ENCODE data around the gene TINCR.
"Not testable (repeated sequence)": the region's sequence is repeated elsewhere in the genome, so short reads cannot be mapped to it uniquely, and the experiment has no call there.

TINCR gene

DNA sequence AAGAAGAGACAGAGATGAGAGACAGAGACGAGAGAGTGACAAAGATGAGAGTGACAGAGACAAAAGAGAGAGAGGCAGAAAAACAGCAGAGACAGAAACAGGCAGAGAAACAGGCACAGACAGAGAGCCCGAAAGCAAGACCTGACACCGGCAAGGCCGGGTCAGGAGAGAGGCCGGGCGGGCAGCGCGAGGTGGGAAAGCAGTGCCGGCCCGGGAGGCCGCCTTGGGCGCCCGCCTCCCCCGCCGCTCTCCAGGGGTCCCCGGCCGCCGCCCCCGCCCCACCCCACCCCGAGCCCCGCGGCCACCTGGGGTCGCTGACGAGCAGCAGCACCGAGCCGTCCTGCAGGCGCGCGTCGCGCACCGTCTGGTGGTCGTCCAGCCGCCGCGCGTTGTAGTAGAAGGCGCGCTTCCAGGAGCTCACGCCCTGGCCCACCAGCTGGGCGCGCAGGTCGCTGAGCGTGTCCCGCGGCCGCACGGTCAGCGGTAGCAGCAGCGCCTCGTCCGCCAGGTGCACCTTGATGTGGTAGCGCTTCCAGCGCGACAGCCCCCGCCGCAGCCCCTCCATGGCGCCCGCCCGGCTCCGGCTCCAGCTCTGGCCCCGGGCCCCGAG lies at the start of gene TINCR:
Gene TINCR (minus strand): TSS at position 594 of the 610 bp plus-strand sequence.
- DNase-seq (ENCODE audit: low read depth, low spot score): no peak
- H3K27ac ChIP-seq: no peak within 1 kb of the TSS

DNA sequence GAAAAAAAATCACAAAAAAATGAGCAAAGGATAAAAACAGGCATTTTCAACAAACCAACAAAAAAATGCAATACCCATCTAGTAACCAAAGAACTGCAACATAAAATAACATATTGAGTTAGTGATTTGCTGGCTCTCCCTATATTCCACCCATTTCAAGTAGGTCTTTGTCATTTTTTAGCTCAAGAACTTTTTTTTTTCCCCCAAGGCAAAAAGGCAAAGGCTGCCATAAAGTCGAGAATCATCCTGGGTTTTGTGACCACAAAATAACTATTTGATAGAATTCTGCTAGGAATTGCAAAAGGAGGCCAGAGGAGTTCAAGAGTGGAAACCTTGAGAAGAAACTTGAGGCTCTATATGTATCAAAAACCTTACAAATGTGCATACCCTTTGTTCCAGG lies 49.3 kb upstream of the TINCR start:
- no peak for DNase-seq (ENCODE audit: low read depth, low spot score)
- H3K27ac ChIP-seq: no peak overlapping the region

DNA sequence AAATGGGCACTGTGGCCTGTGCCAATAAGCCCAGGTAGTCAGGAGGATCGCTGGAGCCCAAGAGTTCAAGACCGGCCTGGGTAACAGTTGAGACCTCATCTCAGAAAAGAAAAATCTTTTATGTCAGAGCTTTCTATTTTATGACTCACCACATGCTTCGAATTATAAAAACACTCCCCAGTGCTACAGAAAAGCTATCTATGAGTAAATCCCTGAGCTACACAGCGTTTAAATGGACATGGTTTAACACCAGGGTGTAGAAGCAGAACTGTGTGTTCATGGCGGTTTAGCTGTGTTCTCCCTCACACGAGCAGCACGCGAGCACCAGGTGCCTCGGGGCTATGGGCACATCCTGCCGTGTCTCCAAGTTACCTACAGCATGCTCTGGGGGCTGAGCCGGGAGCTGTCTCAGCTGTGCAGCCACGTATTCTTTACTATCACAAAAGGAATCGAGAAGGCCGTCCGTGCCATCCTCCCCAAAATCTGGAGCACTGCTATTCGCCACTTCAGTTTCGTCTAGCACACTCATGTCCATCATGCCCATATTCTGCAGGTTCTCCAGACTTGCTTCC lies 48.1 kb upstream of the TINCR start:
- no peak overlapping the region for H3K27ac ChIP-seq
- no peak for DNase-seq (ENCODE audit: low read depth, low spot score)

DNA sequence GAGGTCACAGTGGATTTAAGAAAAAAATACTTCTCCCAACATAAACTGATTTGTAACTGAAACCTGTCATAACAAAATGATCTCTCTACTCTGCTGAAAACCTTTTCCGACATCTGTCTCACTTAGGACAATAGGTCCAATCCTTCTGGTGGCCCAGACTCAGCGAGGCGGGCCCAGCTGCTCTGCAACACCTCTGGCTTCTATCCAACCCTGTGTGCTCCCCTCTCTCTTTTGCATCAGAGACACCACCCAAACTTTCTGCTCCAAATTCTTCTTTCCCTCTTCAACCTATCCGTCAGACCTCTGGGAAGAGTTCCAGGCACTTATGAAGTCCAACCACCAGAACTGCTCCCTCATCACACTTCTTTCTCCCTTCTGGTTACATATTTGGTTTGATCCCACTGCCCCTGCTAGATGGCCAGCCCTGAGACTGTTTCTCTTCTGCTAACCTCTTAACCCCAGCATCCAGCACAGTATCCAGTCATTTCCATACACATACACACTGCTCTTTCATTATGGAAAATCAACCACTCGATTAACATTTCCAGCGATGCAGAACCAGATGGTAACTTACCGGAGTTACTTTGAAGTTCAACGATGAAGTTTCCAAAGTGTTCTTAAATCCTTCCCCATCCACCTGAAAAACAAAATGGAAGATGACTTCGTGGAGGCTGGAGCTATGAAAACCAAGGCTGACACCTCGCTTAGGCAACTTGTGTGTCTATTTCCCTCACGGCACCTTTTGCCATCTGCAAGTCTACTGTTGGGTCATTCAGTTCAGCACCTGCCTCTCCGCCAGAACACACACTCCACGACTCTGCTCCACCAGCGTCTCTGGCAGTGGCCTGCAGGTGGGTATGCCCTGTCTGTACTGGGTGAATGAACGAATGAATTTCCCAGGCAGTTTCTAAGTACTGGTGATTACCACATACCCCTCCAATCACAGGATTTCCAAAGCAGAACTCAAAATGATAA lies 45.4 kb upstream of the TINCR start:
- no peak for DNase-seq (ENCODE audit: low read depth, low spot score)
- no peak overlapping the region for H3K27ac ChIP-seq

DNA sequence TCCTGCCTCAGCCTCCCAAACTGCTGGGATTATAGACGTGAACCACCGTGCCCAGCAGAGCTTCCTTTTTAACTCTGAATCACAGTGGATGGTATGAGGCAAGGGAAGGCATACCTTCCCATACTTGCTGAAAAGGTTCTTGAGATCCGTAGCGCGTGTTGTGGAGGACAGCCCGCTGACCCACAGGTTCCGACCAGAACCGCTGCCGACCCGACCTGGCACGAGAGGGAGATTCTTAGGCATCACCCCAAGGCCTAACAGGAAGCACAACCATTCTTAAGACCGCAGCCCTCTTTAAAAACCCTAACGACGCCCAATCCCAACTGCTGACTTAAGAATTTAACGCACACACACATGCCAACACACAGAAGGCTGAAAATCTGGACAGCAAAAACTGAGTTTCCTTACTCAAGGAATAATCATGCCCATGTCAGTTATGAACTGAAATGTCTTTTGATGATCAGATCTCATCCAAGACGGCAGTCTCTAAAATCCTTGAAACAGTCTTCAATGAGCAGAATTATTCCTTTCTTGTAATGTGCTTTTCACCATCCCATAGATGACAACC lies 42.2 kb upstream of the TINCR start:
- no peak overlapping the region for H3K27ac ChIP-seq
- DNase-seq (ENCODE audit: low read depth, low spot score): no peak

DNA sequence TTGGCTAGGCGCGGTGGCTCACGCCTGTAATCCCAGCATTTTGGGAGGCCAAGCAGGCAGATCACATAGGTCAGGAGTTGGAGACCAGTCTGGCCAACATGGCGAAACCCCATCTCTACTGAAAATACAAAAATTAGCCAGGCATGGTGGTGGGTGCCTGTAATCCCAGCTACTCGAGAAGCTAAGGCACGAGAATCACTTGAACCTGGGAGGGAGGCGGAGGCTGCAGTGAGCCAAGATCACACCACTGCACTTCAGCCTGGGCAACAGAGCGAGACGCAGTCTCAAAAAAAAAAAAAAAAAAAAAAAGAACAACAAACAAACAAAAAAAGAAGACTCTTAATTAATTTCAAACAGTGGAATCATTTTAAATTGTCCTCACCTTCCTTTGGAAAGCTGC lies 41.0 kb upstream of the TINCR start:
- H3K27ac ChIP-seq; DNase-seq (ENCODE audit: low read depth, low spot score): not testable (repeated sequence)

DNA sequence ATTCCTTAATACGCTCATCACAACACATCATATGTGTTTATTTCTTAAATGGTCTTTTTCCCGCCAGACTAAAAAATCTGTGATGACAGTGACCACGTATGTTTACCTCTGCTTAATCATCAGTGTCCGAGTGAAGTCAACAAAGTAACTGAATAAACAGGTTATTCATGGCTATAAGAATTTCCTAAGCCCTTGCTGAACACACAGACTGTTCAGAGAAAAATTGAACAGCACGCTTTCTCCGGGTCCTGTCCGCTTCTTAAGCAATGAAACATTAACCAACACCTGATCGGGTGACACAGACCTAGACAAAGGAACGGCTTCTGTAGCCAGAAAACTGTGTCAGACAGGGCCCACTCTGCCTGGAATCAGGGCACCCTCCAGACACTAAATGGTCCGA lies 40.5 kb upstream of the TINCR start:
- H3K27ac ChIP-seq: no peak overlapping the region
- DNase-seq (ENCODE audit: low read depth, low spot score): no peak

DNA sequence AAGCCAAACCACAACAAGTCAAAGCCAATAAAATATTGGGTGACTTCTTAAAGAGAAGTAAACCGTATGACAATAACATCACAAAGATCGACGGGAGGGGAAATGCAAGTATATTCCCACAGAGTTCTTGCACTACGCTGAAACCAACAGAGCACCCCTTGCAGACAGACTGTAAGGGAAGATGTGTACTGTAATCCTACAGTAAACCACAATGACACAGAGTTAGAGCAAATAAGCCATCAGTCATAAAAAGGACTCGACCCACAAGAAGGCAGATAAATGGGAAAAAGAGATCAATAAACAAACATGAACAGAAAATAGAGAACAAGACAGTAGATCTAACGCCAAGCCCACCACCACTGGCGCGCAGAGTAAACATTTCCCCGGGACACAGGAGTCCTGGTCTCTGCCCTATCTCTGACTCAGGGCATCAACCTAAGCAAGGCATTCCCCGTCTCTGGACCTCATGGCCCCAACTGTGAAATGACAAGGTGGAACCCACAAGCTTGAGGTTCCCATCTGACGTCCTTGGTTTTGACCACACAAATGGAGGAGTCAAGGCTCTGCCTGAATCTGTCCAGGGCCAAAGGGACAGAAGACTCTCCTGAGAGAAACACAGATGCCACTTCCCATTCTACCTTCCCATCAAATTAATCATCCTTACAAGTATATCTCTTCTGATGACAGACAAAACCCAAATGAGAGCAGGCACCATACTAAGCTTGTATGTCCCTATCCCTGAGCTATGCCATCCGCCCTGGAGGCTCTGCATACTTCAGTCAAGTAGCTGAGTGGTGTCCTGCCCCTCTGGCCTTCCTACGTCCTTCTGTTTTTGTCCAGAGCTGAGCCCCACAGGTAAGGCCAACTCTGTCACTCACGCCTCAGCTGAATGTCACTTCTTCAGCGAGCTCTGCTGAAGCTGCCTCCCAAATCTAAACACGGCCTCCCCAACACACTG lies 39.8 kb upstream of the TINCR start:
- no peak for DNase-seq (ENCODE audit: low read depth, low spot score)
- H3K27ac ChIP-seq: no peak overlapping the region

DNA sequence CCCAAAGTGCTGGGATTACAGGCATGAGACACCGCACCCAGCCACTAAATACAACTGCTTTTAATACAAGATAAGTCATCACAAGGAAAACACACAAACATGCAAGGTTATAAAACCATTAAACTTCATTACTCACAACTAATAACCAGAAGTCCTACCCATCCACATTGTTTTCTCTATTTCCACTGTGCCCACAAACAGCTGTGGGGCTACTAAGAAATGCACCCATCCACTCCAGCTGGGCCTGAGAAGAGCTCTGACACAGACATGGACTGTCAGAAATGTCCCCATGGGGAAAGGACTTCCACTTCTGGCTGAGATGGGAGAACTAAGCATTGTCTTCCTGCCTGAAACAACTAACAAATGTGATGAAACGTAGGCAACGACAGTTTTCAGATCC lies 37.6 kb upstream of the TINCR start:
- no peak for DNase-seq (ENCODE audit: low read depth, low spot score)
- no peak overlapping the region for H3K27ac ChIP-seq

DNA sequence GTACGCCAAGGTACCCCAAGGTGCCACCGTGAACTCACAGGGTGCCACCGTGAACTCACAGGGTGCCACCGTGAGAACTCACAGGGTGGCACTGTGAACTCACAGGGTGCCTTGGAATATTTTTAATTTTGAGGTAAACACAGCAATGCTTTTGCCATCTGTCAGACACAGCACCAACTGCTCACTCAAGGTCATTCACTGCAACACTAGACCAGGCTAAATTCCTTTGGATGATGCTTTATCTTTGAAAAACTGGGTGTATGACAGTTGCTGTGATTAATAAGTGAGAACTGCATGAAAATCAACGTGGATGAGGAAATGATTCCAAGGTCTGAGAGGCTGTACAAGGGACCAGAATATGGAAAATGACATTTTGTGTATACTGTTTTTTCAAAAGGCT lies 35.9 kb upstream of the TINCR start:
- no peak for DNase-seq (ENCODE audit: low read depth, low spot score)
- no peak overlapping the region for H3K27ac ChIP-seq

DNA sequence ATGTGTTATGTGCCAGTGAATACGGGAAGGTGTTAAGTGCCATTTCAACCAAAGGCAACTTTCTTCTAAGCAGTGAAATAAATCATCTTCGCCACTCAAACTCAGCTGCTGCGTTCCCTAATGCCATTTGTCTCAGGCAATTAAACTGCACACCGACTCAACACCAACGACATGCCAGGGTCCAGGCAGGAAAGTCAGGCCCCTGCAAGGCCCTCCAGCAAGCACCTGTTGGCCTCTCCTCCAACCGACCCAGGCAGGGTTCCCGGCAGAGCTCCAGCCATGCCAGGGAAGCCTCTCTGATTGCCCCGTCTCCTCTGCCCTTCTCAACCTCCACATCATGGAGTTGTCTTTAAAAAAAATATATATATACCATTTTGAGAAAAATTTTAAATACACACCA lies 33.0 kb upstream of the TINCR start:
- H3K27ac ChIP-seq: no peak overlapping the region

DNA sequence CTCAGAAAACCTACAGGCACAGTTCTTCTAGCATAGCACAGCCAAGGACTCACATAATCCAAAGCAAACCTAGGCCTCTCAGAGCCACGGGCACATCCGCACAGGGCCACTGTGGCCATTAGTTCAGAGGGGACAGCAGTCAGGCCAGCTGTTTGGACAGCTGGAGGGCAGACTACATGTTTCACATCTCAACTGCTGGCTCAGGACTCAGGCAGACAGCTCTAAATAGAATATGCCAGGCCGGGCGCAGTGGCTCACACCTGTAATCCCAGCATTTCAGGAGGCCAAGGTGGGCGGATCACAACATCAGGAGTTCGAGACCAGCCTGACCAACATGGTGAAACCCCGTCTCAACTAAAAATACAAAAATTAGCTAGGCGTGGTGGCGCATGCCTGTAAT lies 28.0 kb upstream of the TINCR start:
- no peak overlapping the region for H3K27ac ChIP-seq
- DNase-seq (ENCODE audit: low read depth, low spot score): no peak

More for the DNA sequence above, 33.0 kb upstream of the TINCR start:
- no peak for DNase-seq (ENCODE audit: low read depth, low spot score)

DNA sequence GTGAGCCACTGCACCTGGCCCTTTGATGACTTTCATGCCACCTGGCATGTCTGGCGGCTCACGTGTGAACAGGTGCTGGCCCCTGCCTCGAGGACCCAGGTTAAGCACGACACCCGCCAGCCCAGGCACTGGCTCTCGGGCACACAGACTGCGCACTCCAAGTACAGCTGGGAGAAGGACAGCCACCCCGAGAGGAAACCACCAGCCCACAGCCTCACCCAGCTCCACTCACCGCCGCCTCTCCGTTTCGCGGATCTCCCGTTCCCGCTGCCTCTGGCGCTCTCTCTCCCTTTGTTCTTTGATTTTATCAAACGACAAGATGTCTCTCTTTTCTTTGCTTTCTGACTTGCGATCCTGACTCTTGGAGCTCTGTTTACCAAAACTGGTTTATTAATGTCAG lies 27.4 kb upstream of the TINCR start:
- no peak for DNase-seq (ENCODE audit: low read depth, low spot score)
- no peak overlapping the region for H3K27ac ChIP-seq

DNA sequence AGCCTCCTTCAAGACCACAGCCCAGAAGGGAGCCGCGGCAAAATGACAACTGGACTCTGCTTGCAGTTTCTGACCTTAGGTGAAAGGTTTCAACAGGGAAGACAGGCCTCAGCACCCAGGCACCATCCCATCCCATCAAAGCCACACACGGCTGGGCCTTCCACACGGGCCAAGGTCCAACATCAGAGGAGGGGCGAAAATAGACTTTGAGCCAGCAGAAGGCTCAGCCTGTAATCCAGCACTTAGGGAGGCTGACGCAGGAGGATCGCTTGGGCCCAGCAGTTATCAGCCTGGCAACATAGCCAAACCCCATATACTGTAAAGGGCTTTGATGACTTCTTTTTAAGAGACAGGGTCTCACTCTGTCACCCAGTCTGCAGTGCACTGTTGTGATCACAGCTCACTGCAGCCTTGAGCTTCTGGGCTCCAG lies 26.8 kb upstream of the TINCR start:
- no peak for DNase-seq (ENCODE audit: low read depth, low spot score)
- H3K27ac ChIP-seq: no peak overlapping the region

DNA sequence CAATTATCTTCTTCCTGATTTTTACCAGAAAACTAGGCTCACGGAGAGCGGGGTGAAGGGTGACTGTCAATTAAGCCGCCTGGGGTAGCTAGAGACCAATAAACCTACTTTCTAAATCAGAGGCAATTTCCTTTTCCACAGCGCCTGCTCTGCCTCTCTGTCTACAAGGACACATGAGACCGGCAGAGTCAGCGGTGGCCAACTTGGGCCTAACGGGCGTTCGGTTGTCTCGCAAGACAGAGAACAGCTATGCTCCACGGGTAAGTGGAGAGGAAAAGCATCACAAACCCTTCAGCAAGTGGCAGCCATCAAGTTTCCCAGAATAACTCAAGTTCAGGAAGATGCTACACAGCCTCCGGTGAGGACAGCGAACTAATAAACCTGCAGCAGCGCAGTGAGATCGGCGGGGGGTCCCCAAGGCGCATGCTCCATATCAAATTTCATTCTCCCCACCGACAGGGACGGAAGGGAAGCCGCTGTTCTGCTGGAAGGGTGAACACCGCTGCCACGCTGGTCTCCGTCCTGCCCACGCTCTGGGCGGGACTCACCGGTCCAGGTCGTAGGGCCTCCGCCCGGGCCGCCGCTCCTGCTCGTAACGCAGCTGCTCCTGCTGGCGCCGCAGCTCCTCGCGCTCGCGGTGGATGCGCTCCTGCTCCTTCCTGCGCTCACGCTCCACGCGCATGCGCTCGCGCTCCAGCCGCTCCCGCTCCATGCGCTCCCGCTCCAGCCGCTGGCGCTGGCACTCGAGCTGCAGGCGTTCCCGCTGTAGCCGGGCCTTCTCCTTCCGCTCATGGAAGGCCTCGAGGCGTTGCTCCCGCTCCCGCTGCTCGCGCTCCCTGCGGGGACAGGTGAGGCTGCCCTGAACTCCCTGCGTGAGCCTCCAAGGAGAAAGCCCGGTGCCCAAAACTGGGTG lies 25.8 kb upstream of the TINCR start:
- H3K27ac ChIP-seq: no peak overlapping the region

DNA sequence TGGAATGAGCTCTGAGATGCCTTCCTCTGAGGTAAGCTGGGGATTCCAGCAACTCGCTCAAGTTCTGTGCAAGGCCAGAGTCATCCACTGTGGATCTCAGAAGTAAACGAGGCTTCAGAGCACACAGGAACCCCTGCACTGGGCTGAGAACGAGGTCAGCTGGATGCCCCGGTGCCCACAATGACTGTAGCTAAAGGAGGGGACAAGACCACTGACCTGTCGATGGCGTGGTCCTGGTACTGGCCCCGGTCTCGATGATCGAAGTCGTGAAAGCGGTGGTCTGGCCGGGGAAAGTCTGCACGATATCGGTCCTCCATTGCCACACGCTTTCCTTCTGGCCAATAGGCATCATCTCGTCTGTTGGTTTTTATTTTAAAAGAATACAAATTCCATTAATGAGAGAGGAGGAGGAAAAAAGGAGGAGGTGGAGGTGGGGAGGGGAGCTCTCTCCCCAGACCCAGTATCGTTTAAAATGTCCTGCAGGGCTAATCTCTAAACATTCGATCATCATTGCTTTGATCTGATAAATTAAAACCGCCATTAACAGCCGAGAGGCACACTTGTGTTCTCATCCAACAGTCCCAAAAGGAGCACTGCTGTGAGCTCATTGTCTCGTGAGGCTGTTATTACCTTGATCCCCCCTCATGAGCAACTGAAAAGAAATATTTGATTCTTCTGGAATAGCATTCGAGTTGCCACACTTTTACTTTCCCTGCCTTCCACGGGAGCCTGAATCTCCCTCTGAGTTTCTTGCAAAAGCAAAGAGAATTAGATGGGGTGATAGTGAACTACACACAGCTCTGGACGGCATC lies 25.0 kb upstream of the TINCR start:
- H3K27ac ChIP-seq: no peak overlapping the region
- no peak for DNase-seq (ENCODE audit: low read depth, low spot score)

More for the DNA sequence above, 25.8 kb upstream of the TINCR start:
- no peak for DNase-seq (ENCODE audit: low read depth, low spot score)

DNA sequence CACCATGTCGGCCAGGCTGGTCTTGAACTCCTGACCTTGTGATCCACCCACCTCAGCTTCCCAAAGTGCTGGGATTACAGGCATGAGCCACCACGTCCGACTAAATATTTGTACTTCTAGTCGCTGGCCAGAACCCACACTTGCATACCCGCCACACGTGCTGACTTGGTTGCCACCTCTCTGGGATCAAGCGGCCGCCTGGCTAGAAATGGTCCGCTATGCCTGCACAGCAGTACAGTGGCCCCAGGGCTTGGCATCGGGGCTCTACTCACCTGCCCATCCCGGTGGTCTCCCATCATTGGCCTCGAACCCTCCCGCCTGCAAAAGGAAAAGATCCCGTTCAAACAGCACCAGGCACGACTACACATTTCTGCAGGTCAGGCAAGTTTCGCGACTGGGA lies 23.7 kb upstream of the TINCR start:
- no peak overlapping the region for H3K27ac ChIP-seq
- DNase-seq (ENCODE audit: low read depth, low spot score): no peak

DNA sequence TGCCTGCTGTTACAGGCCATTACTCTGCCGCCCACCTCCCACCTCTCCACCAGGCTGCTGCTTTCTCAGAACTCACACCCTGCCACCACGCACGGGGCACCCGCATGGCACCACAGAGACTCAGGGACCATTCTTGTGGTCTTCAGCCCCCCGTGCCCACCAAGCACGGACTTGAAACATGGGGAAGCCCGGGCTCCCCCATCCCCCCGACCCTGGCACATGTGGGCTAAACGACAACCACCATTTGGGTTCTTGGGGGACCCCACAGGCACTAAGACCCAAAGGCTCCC lies 23.1 kb upstream of the TINCR start:
- H3K27ac ChIP-seq: no peak overlapping the region
- no peak for DNase-seq (ENCODE audit: low read depth, low spot score)

Data from epithelial cell of prostate (primary cell).